ENCODE results near the gene IRF2BPL.

Gene IRF2BPL

GRCh38 chr14:77009014-77009413, 19.5 kb downstream of the IRF2BPL start:
- no peak for DNase-seq

- no peak for DNase-seq
Observed at GRCh38 chr14:77008541-77008940, 20.0 kb downstream of the IRF2BPL start.

GRCh38 chr14:77007975-77008421, 20.5 kb downstream of the IRF2BPL start:
- no peak for DNase-seq

- no peak for DNase-seq
Observed at GRCh38 chr14:77007183-77007974, 21.1 kb downstream of the IRF2BPL start.

- DNase-seq: no peak
Observed at GRCh38 chr14:77006132-77006531, 22.4 kb downstream of the IRF2BPL start.

GRCh38 chr14:77005559-77005958, 22.9 kb downstream of the IRF2BPL start:
- no peak for DNase-seq

GRCh38 chr14:77004711-77005460, 23.6 kb downstream of the IRF2BPL start:
- DNase-seq: no peak

- DNase-seq: no peak
Observed at GRCh38 chr14:77003960-77004710, 24.4 kb downstream of the IRF2BPL start.

- DNase-seq: no peak
Observed at GRCh38 chr14:77002889-77003288, 25.6 kb downstream of the IRF2BPL start.

GRCh38 chr14:77002335-77002734, 26.2 kb downstream of the IRF2BPL start:
- no peak for DNase-seq

GRCh38 chr14:77000340-77001270, 27.9 kb downstream of the IRF2BPL start:
- no peak for DNase-seq

GRCh38 chr14:76998910-76999309, 29.6 kb downstream of the IRF2BPL start:
- no peak for DNase-seq

GRCh38 chr14:76997257-76997970, 31.1 kb downstream of the IRF2BPL start:
- DNase-seq: no peak

GRCh38 chr14:76996563-76997146, 31.9 kb downstream of the IRF2BPL start:
- DNase-seq: no peak

GRCh38 chr14:76995279-76996035, 33.1 kb downstream of the IRF2BPL start:
- DNase-seq: no peak

- DNase-seq: no peak
Observed at GRCh38 chr14:76993752-76994151, 34.8 kb downstream of the IRF2BPL start.

GRCh38 chr14:76990084-76990483, 38.4 kb downstream of the IRF2BPL start:
- DNase-seq: no peak

- DNase-seq: no peak
Observed at GRCh38 chr14:76987956-76988520, 40.5 kb downstream of the IRF2BPL start.

GRCh38 chr14:76986231-76986565, 42.3 kb downstream of the IRF2BPL start:
- no peak for DNase-seq

GRCh38 chr14:76985540-76986230, 42.8 kb downstream of the IRF2BPL start:
- DNase-seq: no peak

All from NCI-H1930 (cell line).